Stimulated activated naive CD8-positive, alpha-beta T cell treated with anti-CD3 and anti-CD28 coated beads, Interleukin-15, Interleukin-2, amounts not matched to agents 100 ng/mL and 50 ng/mL, for 24 hours (primary cell): ENCODE measurements around the gene ERCC2.
"Not testable (repeated sequence)": the region's sequence is repeated elsewhere in the genome, so short reads cannot be mapped to it uniquely, and the experiment has no call there.

Experiments used
- H3K27ac Mint-ChIP-seq: one replicate; pipeline ENCODE4 v1.8.0; 2021; ENCODE audit warnings: mild to moderate bottlenecking, mixed read lengths
- H3K27me3 Mint-ChIP-seq: one replicate; pipeline ENCODE4 v1.8.0; 2021; ENCODE audit warnings: mixed read lengths
- H3K36me3 Mint-ChIP-seq: one replicate; pipeline ENCODE4 v1.8.0; 2021; ENCODE audit warnings: low read depth, mixed read lengths
- H3K4me1 Mint-ChIP-seq: one replicate; pipeline ENCODE4 v1.8.0; 2021; ENCODE audit warnings: low read depth, mixed read lengths
- H3K4me3 Mint-ChIP-seq: one replicate; pipeline ENCODE4 v1.8.0; 2021; ENCODE audit warnings: mild to moderate bottlenecking, mixed read lengths
- H3K9me3 Mint-ChIP-seq: one replicate; pipeline ENCODE4 v1.8.0; 2021; ENCODE audit warnings: mixed read lengths

ERCC2 gene

DNA sequence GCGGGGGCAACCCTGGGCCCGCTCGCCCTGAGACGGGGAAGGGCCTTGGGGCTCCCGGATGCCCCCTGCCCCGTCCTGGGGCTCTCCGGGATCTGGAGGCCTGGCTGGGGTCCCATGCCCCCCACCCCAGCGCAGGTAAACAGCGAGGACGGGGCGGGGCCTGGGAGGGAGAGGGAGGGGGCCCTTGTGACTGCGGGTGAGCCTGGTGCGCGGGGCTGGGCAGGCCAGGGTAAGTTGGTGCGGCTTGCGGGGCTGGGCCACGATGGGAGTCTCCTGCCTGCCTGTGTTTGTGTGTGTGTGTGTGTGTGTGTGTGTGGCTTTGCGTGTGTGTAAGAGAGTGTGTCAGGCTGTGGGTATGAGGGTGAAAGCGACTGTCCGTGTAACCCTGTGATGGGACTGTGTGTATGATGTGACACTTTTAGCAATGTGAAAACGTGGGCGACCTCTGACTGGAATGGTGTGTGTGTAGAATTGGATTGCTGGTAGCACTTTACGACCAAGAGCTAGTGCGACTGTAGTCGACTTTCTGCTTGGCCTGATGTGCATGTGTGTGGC, 29.4 kb downstream of the ERCC2 start:
- H3K4me1 Mint-ChIP-seq = peaks cover 4% of the 10 kb centered on the region
- H3K4me3 Mint-ChIP-seq = no peak overlapping the region
- no peaks in the 10 kb centered on the region for H3K9me3 Mint-ChIP-seq
- no peaks in the 10 kb centered on the region for H3K36me3 Mint-ChIP-seq
- peaks cover 27% of the 10 kb centered on the region for H3K27me3 Mint-ChIP-seq
- no peak overlapping the region for H3K27ac Mint-ChIP-seq

DNA sequence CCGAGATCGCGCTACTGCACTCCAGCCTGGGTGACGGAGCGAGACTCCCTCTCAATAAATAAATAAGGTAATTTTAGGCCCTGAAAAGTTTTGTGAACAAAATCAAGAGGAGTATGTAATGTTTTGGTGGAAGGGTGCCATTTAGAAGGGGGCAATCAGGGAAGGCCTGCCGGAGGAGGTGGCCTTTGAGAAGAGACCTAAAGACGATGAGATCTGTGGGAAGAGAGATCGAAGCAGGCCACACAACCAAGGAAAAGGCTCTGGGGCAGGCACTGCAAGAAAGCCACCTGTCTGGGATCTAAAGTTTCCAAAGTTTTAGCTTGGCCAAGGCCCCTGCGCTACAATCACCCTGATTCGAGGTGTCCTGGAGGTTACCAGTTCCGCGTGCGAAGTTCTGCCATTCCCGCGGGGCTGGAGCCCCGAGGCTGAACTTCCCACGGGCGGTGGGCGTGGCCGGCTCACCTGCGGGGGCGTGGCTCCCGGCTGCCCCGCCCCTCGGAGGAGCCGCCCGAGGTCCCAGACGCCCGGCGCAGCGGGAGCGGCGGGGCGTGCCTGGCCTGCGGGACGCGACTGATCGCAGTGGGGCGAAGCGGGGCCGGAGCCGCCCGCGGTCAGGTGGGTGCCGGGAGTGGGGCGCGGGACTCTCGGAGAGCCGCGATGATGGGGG, 30.0 kb downstream of the ERCC2 start, which contains the start of gene KLC3:
KLC3 (plus strand) TSS at position 519 of the 667 bp plus-strand sequence. CDS start 4,792 bp downstream, outside the sequence.
- no peaks in the 10 kb centered on the region for H3K9me3 Mint-ChIP-seq
- H3K36me3 Mint-ChIP-seq = no peaks in the 10 kb centered on the region
- peaks cover 25% of the 10 kb centered on the region for H3K27me3 Mint-ChIP-seq
- no peak within 1 kb of the TSS for H3K27ac Mint-ChIP-seq
- peak within 1 kb of the TSS; percentile 50 for H3K4me3 Mint-ChIP-seq
- peaks cover 4% of the 10 kb centered on the region for H3K4me1 Mint-ChIP-seq

DNA sequence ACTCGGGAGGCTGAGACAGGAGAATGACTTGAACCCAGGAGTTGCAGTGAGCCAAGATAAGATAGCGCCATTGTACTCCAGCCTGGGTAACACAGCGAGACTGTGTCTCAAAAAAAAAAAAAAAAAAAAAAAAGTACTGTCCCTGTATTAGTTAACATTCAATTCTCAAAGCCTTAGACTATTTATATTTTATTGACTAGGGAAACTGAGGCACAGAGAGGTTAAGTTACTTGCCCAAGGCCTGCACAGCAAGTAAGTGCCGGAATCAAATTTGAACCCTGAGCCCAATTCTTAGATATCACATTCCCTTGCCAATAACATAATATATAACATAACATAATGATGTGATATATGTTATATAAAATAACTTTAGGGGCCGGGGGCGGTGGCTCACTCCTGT, 30.7 kb downstream of the ERCC2 start:
- H3K9me3 Mint-ChIP-seq = no peaks in the 10 kb centered on the region
- H3K27ac Mint-ChIP-seq = no peak overlapping the region
- H3K27me3 Mint-ChIP-seq = peaks cover 21% of the 10 kb centered on the region
- H3K36me3 Mint-ChIP-seq = no peaks in the 10 kb centered on the region
- H3K4me3 Mint-ChIP-seq = no peak overlapping the region
- peaks cover 4% of the 10 kb centered on the region for H3K4me1 Mint-ChIP-seq

DNA sequence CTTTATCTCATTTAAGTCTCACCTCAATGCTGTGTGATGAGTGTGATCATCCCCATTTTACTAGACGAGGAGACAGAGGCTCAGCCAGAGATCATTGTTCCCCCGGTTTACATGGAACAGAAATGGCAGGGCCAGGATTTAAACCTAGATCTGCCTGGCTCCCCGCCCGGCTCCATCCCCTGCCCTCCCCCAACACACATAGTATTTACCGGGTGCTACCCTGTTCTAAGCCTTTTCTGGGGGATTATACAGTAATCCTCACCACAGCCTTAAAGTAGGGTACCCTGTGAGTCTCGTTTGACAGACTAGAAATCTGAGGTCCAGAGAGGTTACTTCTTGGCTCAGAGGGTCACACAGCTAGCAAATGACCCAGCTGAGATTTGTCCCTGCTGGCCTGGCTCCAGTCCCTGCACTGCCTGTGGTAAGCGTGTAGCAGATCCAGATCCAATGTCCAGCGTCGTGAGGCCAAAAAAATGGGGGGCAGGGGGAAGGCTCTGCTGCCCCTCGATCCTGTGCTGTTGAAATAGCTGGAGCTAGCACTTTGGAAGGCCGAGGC, 33.6 kb downstream of the ERCC2 start:
- H3K27me3 Mint-ChIP-seq = peaks cover 12% of the 10 kb centered on the region
- H3K4me3 Mint-ChIP-seq = no peak overlapping the region
- H3K9me3 Mint-ChIP-seq = no peaks in the 10 kb centered on the region
- peaks cover 4% of the 10 kb centered on the region for H3K4me1 Mint-ChIP-seq
- H3K36me3 Mint-ChIP-seq = no peaks in the 10 kb centered on the region
- no peak overlapping the region for H3K27ac Mint-ChIP-seq

DNA sequence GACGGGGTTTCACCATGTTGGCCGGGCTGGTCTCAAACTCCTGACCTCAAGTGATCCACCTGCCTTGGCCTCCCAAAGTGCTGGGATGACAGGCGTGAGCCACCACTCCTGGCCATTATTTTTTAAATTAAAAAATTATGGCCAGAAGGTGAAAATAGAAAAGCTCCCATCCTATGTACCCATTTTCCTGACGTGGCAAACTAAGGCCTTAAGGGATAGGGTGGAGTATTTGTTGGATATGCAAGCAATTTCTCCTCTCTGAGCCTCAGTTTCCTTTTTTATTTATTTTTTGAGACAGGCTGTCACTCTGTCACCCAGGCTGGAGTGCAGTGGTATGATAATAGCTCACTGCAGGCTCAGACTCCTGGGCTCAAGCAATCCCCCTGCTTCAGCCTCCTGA, 35.5 kb downstream of the ERCC2 start:
- H3K27ac Mint-ChIP-seq, H3K9me3 Mint-ChIP-seq, H3K4me1 Mint-ChIP-seq, H3K27me3 Mint-ChIP-seq, H3K36me3 Mint-ChIP-seq, H3K4me3 Mint-ChIP-seq: not testable (repeated sequence)

DNA sequence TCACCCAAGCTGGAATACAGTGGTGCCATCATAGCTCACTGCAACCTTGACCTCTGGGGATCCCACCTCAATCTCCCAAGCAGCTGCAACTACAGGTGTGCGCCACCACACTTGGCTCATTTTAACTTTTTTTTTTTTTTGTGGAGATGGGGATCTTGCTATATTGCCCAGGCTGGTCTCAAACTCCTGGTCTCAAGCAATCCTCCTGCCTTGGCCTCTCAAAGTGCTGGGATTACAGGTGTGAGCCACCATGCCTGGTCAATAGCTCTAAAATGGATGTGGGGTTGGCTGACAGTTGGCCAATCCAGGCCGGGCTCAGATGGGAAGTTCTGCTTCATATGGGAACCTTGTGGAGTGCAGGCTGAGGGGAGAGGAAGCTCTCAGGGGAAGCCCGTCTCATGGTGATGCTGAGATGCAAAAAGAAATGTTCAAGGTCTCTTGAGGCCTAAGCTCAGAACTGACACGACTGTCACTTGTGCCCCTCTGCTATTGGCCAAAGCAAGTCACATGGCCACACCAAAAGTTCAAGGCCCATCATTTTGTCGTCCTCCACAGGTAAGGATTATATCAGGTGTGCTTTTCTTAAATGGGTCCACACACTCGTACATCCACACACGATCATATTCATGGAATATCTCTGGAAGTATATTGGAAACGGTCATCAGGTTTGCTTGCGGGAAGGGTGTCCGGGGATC, 36.6 kb downstream of the ERCC2 start:
- no peak overlapping the region for H3K27ac Mint-ChIP-seq
- H3K36me3 Mint-ChIP-seq = no peaks in the 10 kb centered on the region
- H3K4me1 Mint-ChIP-seq = no peaks in the 10 kb centered on the region
- H3K27me3 Mint-ChIP-seq = peaks cover 3% of the 10 kb centered on the region
- H3K4me3 Mint-ChIP-seq = no peak overlapping the region
- no peaks in the 10 kb centered on the region for H3K9me3 Mint-ChIP-seq

DNA sequence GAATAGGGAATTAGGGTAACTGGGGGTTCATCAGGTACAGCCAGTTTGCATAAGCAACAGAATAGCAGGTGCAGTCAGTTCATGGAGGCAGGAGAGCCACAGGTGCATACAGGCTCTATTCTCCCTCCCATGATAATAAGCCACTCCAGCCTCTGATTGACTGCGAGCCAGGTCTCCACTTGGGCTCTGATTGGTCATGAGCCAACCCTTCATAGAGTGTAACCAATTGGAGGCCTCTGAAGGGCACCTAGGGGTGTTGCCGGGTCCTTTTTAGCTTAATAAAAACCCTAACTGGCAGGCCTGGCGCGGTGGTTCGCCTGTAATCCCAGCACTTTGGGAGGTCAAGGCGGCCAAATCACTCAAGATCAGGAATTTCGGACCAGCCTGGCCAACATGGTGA, 39.0 kb downstream of the ERCC2 start:
- H3K4me1 Mint-ChIP-seq = no peaks in the 10 kb centered on the region
- H3K9me3 Mint-ChIP-seq = no peaks in the 10 kb centered on the region
- H3K36me3 Mint-ChIP-seq = no peaks in the 10 kb centered on the region
- H3K4me3 Mint-ChIP-seq = no peak overlapping the region
- no peaks in the 10 kb centered on the region for H3K27me3 Mint-ChIP-seq
- no peak overlapping the region for H3K27ac Mint-ChIP-seq

DNA sequence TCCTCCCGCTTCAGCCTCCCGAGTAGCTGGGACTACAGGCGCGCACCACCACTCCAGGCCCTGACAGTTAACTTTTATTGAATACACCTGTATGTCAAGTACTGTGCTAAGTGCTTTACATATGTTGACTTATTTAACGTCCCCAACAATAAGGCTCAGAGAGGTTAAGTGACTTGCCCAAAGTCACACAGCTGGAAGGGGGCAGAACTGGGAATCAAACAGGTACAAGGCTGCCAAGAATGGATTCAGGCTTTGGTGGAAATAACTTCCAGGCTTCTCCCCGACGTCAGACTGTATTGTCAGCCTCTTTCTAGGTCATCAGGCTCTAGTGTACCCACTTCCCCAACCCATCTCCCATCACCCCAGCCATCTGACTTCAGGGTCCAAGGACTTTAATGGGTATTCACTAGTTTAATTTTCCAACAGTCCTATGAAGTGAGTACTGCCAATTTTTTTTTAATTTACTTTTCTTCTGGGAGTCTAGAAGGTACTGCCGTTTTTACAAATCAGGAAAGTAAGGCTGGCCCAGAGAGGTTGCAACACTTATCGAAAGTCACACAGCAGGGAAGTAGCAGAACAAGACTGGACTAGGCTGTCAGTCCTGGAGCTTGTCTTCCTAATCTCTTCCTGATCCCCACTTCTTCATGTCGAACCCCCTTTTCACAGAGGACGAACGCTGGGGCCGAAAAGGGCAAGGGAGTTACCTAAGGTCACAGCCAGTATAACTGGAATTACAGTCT, 42.8 kb downstream of the ERCC2 start:
- H3K4me1 Mint-ChIP-seq = no peaks in the 10 kb centered on the region
- H3K27ac Mint-ChIP-seq = no peak overlapping the region
- peaks cover 13% of the 10 kb centered on the region for H3K27me3 Mint-ChIP-seq
- H3K9me3 Mint-ChIP-seq = no peaks in the 10 kb centered on the region
- no peaks in the 10 kb centered on the region for H3K36me3 Mint-ChIP-seq
- H3K4me3 Mint-ChIP-seq = no peak overlapping the region

DNA sequence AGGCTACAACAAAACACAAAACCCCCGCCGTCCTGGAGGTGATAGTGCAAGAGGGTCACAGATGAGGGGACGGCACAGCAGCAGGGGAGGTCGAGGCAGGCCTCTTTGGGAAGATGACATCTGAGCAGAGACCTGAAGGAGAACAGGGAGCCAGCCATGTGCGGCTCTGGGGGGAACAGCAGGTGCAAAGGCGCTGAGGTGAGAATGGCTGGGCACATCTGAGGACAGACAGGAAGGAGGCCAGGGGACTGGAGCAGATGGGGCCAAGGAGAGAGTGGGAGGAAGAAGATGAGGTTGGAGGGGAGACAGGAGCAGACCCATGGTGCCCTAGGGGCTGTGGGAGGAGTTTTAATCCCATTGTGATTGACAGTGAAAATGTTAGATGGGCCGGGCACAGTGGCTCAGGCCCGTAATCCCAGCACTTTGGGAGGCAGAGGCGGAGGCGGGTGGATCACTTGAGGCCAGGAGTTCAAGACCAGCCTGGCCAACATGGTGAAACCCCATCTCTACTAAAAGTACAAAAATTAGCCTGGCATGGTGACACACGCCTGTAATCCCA, 45.9 kb downstream of the ERCC2 start:
- Mint-ChIP-seq H3K9me3 (no peaks in the 10 kb centered on the region), H3K36me3 (no peaks in the 10 kb centered on the region), H3K4me1 (no peaks in the 10 kb centered on the region), H3K4me3 (no peak overlapping the region), H3K27ac (no peak overlapping the region), H3K27me3 (peaks cover 19% of the 10 kb centered on the region)

DNA sequence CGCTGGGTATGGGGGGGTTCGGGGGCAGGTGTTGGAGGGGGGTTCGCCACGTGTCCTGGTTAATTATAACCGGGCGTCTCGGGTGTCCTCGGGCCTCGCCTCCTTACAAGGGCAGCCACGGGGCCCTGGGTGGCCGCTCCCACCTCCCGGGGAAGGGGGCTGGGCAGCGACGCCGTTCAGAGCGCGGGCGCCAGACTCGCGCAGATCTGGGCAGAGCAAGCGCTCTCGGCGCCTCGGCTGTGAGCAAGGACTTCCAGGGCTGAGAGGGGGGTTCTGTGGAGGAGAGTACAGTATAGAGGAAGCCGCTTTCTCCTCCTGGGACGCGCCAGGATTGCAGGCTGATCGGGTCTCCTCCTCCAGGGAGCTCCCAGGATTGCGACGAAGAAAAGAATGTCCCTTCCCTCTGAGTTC, 46.7 kb downstream of the ERCC2 start:
- Mint-ChIP-seq H3K4me3 (no peak overlapping the region), H3K27me3 (peaks cover 19% of the 10 kb centered on the region)

DNA sequence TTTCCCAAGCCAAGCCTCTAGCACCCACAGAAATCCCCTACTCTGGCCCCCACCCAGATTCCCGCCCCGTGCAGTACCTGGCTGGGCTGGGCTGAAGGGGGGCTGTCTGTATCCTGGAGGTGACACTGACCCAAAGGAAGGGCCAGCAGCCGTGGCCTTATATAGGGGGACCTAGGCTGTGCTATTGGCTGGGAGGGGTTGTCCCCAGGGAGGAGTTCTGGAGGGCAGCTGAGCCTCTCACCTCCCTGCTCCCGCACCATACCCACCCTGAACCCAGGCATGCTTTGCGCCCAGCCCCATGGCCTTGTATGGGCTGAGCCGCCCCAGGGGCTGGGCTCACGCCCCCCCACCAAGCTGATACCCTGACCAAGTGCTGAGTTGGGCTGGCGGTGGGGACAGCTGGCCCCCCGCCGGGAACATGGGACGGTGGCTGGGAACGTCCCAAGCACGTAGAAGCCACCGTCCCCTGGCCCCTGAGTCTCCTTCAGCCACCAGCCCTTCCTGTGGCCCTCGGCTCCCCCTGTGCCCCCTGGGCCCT, 47.6 kb downstream of the ERCC2 start, which contains the start of gene CKM:
CKM (minus strand) TSS at position 132 of the 538 bp plus-strand sequence. CDS start 3,162 bp downstream, outside the sequence.
- H3K36me3 Mint-ChIP-seq = no peaks in the 10 kb centered on the region

More for the DNA sequence above, 46.7 kb downstream of the ERCC2 start:
- H3K4me1 Mint-ChIP-seq = no peaks in the 10 kb centered on the region
- no peak overlapping the region for H3K27ac Mint-ChIP-seq
- H3K9me3 Mint-ChIP-seq = no peaks in the 10 kb centered on the region
- H3K36me3 Mint-ChIP-seq = no peaks in the 10 kb centered on the region

DNA sequence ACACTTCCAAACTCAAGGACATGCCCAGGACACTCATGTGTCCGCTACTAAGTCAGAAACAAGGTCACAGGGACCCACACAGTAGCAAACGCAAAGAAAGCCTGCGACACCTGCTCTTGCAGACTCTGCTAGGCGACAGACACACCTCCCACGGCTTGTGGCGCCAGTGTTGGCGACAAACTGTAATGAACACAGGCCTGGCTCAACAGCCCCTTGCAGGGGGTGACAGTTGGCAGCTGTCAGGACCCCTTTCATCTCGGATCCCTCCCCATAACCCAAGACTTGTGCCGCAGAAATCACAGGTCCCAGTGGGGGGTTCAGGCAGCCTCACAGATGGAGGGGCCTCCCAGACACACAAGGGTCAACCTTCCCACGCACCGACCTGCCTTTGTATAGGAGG, 48.1 kb downstream of the ERCC2 start:
- peaks cover 29% of the 10 kb centered on the region for H3K27me3 Mint-ChIP-seq

More for the DNA sequence above, 47.6 kb downstream of the ERCC2 start, which contains the start of gene CKM:
- Mint-ChIP-seq H3K4me3 (no peak within 1 kb of the TSS), H3K9me3 (no peaks in the 10 kb centered on the region), H3K27ac (no peak within 1 kb of the TSS), H3K4me1 (no peaks in the 10 kb centered on the region), H3K27me3 (peaks cover 24% of the 10 kb centered on the region)

DNA sequence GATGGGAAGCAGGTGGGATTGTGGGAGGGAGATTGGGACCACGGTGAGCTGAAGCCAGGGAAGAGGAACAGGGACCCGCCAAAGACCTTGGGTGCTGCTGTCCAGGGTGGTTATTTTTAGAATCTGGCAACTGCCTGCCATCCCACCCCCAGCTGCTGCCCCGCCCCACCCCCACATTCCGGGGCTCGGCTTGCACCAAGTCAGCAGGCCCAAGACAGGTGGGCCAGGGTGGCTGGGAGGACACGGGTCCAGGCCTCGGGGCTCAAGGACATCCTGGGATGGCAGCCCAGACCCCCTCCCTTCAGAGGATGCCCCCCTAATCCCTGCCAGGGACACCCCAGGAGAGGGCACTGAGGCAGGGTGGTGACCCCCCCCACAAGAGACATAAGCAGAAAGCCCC, 48.5 kb downstream of the ERCC2 start:
- Mint-ChIP-seq H3K9me3 (no peaks in the 10 kb centered on the region), H3K4me1 (no peaks in the 10 kb centered on the region), H3K4me3 (no peak overlapping the region), H3K27ac (no peak overlapping the region), H3K27me3 (peaks cover 31% of the 10 kb centered on the region), H3K36me3 (no peaks in the 10 kb centered on the region)

More for the DNA sequence above, 48.1 kb downstream of the ERCC2 start:
- Mint-ChIP-seq H3K27ac (no peak overlapping the region), H3K9me3 (no peaks in the 10 kb centered on the region), H3K4me1 (no peaks in the 10 kb centered on the region), H3K36me3 (no peaks in the 10 kb centered on the region), H3K4me3 (no peak overlapping the region)
